Measurements from ENCODE around the gene C4orf51. TPM values are rescaled to one million over a fixed set of nuclear protein-coding genes. Genes with fewer than 3 reads are reported as not detected.

C4orf51 gene
- total RNA-seq, 1 donor from 2014 or later: not detected

GRCh38 chr4:145709336-145709735 is 29.4 kb downstream of the C4orf51 start:
- intact Hi-C loops (cut with micrococcal nuclease): no loop called here

- intact Hi-C loops (cut with micrococcal nuclease): no loop called here
Measured at GRCh38 chr4:145709843-145710242, 29.9 kb downstream of the C4orf51 start.

- intact Hi-C loops (cut with micrococcal nuclease): no loop called here
Measured at GRCh38 chr4:145716200-145716599, 36.3 kb downstream of the C4orf51 start.

- intact Hi-C loops (cut with micrococcal nuclease): no loop called here
Measured at GRCh38 chr4:145716661-145717200, 36.8 kb downstream of the C4orf51 start.

- intact Hi-C loops (cut with micrococcal nuclease): no loop called here
Measured at GRCh38 chr4:145719752-145720624, 40.0 kb downstream of the C4orf51 start.

- intact Hi-C loops (cut with micrococcal nuclease): no loop called here
Measured at GRCh38 chr4:145720656-145721055, 40.7 kb downstream of the C4orf51 start.

- intact Hi-C loops (cut with micrococcal nuclease): no loop called here
Measured at GRCh38 chr4:145722561-145722960, 42.6 kb downstream of the C4orf51 start.

GRCh38 chr4:145723336-145723735 is 43.4 kb downstream of the C4orf51 start:
- intact Hi-C loops (cut with micrococcal nuclease): no loop called here

GRCh38 chr4:145730026-145730425 is 50.1 kb downstream of the C4orf51 start:
- intact Hi-C loops (cut with micrococcal nuclease): loop anchor here (5.0 to 10.0 kb wide), 4 partner anchors 77 to 795 kb away; partner anchors contain the start of genes OTUD4 and SLC10A7

GRCh38 chr4:145731028-145731427 is 51.1 kb downstream of the C4orf51 start:
- intact Hi-C loops (cut with micrococcal nuclease): loop anchor here (5.0 to 10.0 kb wide), 4 partner anchors 76 to 794 kb away; partner anchors contain the start of genes OTUD4 and SLC10A7

GRCh38 chr4:145732001-145732815 is 52.3 kb downstream of the C4orf51 start:
- intact Hi-C loops (cut with micrococcal nuclease): loop anchor here (2.0 to 10.0 kb wide), 5 partner anchors 75 to 793 kb away; partner anchors contain the start of genes LSM6, OTUD4 and SLC10A7

GRCh38 chr4:145732895-145733880 is 53.2 kb downstream of the C4orf51 start:
- intact Hi-C loops (cut with micrococcal nuclease): loop anchor here (1.0 to 10.0 kb wide), 7 partner anchors 74 to 792 kb away; partner anchors contain the start of genes LSM6, MMAA, OTUD4 and SLC10A7

GRCh38 chr4:145734031-145734430 is 54.1 kb downstream of the C4orf51 start:
- intact Hi-C loops (cut with micrococcal nuclease): loop anchor here (5.0 to 10.0 kb wide), 4 partner anchors 73 to 791 kb away; partner anchors contain the start of genes OTUD4 and SLC10A7

GRCh38 chr4:145734576-145735346 is 54.8 kb downstream of the C4orf51 start:
- intact Hi-C loops (cut with micrococcal nuclease): loop anchor here (5.0 to 10.0 kb wide), 4 partner anchors 73 to 790 kb away; partner anchors contain the start of genes OTUD4 and SLC10A7

GRCh38 chr4:145735347-145735675 is 55.4 kb downstream of the C4orf51 start:
- intact Hi-C loops (cut with micrococcal nuclease): loop anchor here (10.0 kb wide), 1 partner anchor 789 kb away; the partner anchor contains the start of gene SLC10A7

GRCh38 chr4:145735827-145736226 is 55.9 kb downstream of the C4orf51 start:
- intact Hi-C loops (cut with micrococcal nuclease): loop anchor here (10.0 kb wide), 1 partner anchor 789 kb away; the partner anchor contains the start of gene SLC10A7

GRCh38 chr4:145736241-145736831 is 56.4 kb downstream of the C4orf51 start:
- intact Hi-C loops (cut with micrococcal nuclease): loop anchor here (10.0 kb wide), 1 partner anchor 788 kb away; the partner anchor contains the start of gene SLC10A7

- intact Hi-C loops (cut with micrococcal nuclease): loop anchor here (10.0 kb wide), 1 partner anchor 785 kb away; the partner anchor contains the start of gene SLC10A7
Measured at GRCh38 chr4:145739845-145740244, 59.9 kb downstream of the C4orf51 start.

GRCh38 chr4:145740806-145741205 is 60.9 kb downstream of the C4orf51 start:
- intact Hi-C loops (cut with micrococcal nuclease): no loop called here
